CD14-positive monocyte (primary cell): ENCODE results near the gene RDH5. TPM values are rescaled to one million over a fixed set of nuclear protein-coding genes. Genes with fewer than 3 reads are reported as not detected.
A peak's percentile ranks its signal among the peaks of the same experiment; 100 is the strongest.

ENCODE experiments used
- DNase-seq, 3 donors: peaks; one replicate each; pipeline ENCODE4 v3.0.0-alpha.2; 2011 to 2022
- H2AFZ ChIP-seq: 2 replicates; pipeline ENCODE4 v1.6.0; 2012; ENCODE audit warnings: mild to moderate bottlenecking, low read depth, low read length, inconsistent platforms; ENCODE audit not compliant: insufficient read depth, poor library complexity, severe bottlenecking
- H3K27ac ChIP-seq, 2 donors: 1 replicate in 1 of 2; 2 replicates in 1 of 2; pipeline ENCODE4 v1.5.1; 2012 to 2013; ENCODE audit warnings: low read length in 2 of 2, control low read depth in 1 of 2, inconsistent platforms in 1 of 2, low read depth in 1 of 2, mild to moderate bottlenecking in 1 of 2
- H3K27me3 ChIP-seq, 2 donors: one replicate each; pipeline versions ENCODE4 v1.6.0 to v1.6.1; 2011 to 2013; ENCODE audit warnings: low read length in 2 of 2; ENCODE audit not compliant: control insufficient read depth in 2 of 2, insufficient read depth in 2 of 2
- H3K36me3 ChIP-seq, 2 donors: replicated peaks in 1 of 2; 1 replicate in 1 of 2; 2 replicates in 1 of 2; pipeline versions ENCODE4 v1.5.1 to v1.6.1; 2012 to 2013; ENCODE audit warnings: low read length in 2 of 2, control low read depth in 1 of 2, inconsistent platforms in 1 of 2, mild to moderate bottlenecking in 1 of 2; ENCODE audit not compliant: insufficient read depth in 2 of 2, control insufficient read depth in 1 of 2
- H3K4me1 ChIP-seq, 2 donors: 1 replicate in 1 of 2; 2 replicates in 1 of 2; pipeline versions ENCODE4 v1.5.1 to v1.6.1; 2012 to 2013; ENCODE audit warnings: low read length in 2 of 2, control low read depth in 1 of 2, inconsistent platforms in 1 of 2, mild to moderate bottlenecking in 1 of 2, moderate library complexity in 1 of 2; ENCODE audit not compliant: insufficient read depth in 2 of 2, control insufficient read depth in 1 of 2
- H3K4me2 ChIP-seq: replicated peaks from 2 replicates; pipeline ENCODE3; 2012; ENCODE audit warnings: low read length, moderate library complexity, mild to moderate bottlenecking; ENCODE audit not compliant: poor library complexity, severe bottlenecking; ENCODE audit errors: extremely low read depth
- H3K4me3 ChIP-seq, 3 experiments: fragments of 200-600 bp in 1 of 3; sonication (generic) in 1 of 3; replicated peaks in 1 of 3; 1 replicate in 2 of 3; 2 replicates in 1 of 3; pipeline ENCODE4 v1.5.1; 2011 to 2013; ENCODE audit warnings: low read length in 3 of 3, mild to moderate bottlenecking in 3 of 3, control low read depth in 2 of 3, low read depth in 2 of 3, inconsistent platforms in 1 of 3, moderate library complexity in 1 of 3
- H3K79me2 ChIP-seq: 2 replicates; pipeline ENCODE4 v1.6.0; 2012; ENCODE audit warnings: mild to moderate bottlenecking, control low read depth, inconsistent platforms, low read length, moderate library complexity; ENCODE audit not compliant: insufficient read depth
- H3K9ac ChIP-seq: 2 replicates; pipeline ENCODE4 v1.6.0; 2017; ENCODE audit warnings: low read length, mild to moderate bottlenecking; ENCODE audit not compliant: insufficient read depth, poor library complexity, severe bottlenecking
- H3K9me3 ChIP-seq, 2 donors: replicated peaks in 1 of 2; 1 replicate in 1 of 2; 2 replicates in 1 of 2; pipeline versions ENCODE4 v1.5.1 to v1.6.1; 2012 to 2013; ENCODE audit warnings: low read length in 2 of 2, control low read depth in 1 of 2; ENCODE audit not compliant: control insufficient read depth in 1 of 2, insufficient read depth in 1 of 2
- H4K20me1 ChIP-seq: 2 replicates; pipeline ENCODE4 v1.6.0; 2012; ENCODE audit warnings: mild to moderate bottlenecking, low read length, control low read depth, moderate library complexity; ENCODE audit not compliant: insufficient read depth
- H3K27ac Mint-ChIP-seq, 7 donors: one replicate each; pipeline ENCODE4 v1.8.0; 2020; ENCODE audit warnings: mild to moderate bottlenecking in 7 of 7, mixed read lengths in 7 of 7, moderate library complexity in 6 of 7, inconsistent platforms in 2 of 7
- H3K27me3 Mint-ChIP-seq, 3 donors: one replicate each; pipeline ENCODE4 v1.8.0; 2021 to 2022; ENCODE audit warnings: low read depth in 3 of 3, mild to moderate bottlenecking in 3 of 3, mixed read lengths in 3 of 3, moderate library complexity in 3 of 3, inconsistent platforms in 1 of 3
- H3K36me3 Mint-ChIP-seq, 2 donors: one replicate each; pipeline ENCODE4 v1.8.0; 2020; ENCODE audit warnings: mixed read lengths in 2 of 2, inconsistent platforms in 1 of 2, mild to moderate bottlenecking in 1 of 2
- H3K4me1 Mint-ChIP-seq: one replicate; pipeline ENCODE4 v1.8.0; 2020; ENCODE audit warnings: mild to moderate bottlenecking, mixed read lengths
- H3K4me3 Mint-ChIP-seq, 2 donors: one replicate each; pipeline ENCODE4 v1.8.0; 2020; ENCODE audit warnings: mild to moderate bottlenecking in 2 of 2, mixed read lengths in 2 of 2, moderate library complexity in 1 of 2
- H3K9me3 Mint-ChIP-seq, 7 donors: one replicate each; pipeline ENCODE4 v1.8.0; 2020 to 2022; ENCODE audit warnings: mixed read lengths in 7 of 7, mild to moderate bottlenecking in 6 of 7, moderate library complexity in 6 of 7, inconsistent platforms in 2 of 7
- CTCF ChIP-seq: fragments of 200-600 bp; IDR thresholded peaks from one replicate; pipeline ENCODE4 v1.8.0; 2022; ENCODE audit warnings: antibody characterized with exemption, mild to moderate bottlenecking
- WGBS: methylation state at CpG from one replicate; pipeline ENCODE4 v1.1.5; 2013; ENCODE audit warnings: missing lambda C conversion rate; ENCODE audit not compliant: insufficient coverage; 5-methylcytosine and 5-hydroxymethylcytosine counted together
- intact Hi-C, 2 donors: fragments of 100-400 bp; cut with micrococcal nuclease; formaldehyde crosslinking; loops; one replicate each; pipeline versions ENCODE4 v1.15.0 to v1.15.1; 2023
- polyA plus RNA-seq, 3 donors: library from polyadenylated mRNA; depleted of rRNA in 1 of 3; unstranded in 2 of 3; stranded (reverse) in 1 of 3; fragments of 300-500 nt in 2 of 3; fragments of >200 nt in 1 of 3; fragmentation: Illumina TruSeq in 2 of 3; gene quantifications; 1 replicate in 2 of 3; 2 replicates in 1 of 3; pipeline ENCODE4 v1.2.3, GENCODE V29; 2012 to 2021

RDH5 gene
- polyA plus RNA-seq, 3 donors = 1.2 to 10.4 (median 1.2) TPM

- Histone ChIP-seq H3K4me3 (peak overlapping the region in 1 of 3 experiments; percentile 68), H3K4me2 (peak overlapping the region; percentile 76), H3K36me3 (no peaks in the 10 kb centered on the region), H3K27ac (no peak overlapping the region), H3K27me3 (peaks cover 18 to 51% of the 10 kb centered on the region in 2 donors), H3K4me1 (peaks cover 26 to 30% of the 10 kb centered on the region in 2 donors), H3K9me3 (no peaks in the 10 kb centered on the region), H2AFZ (peak overlapping the region; percentile 44), H3K9ac (no peak overlapping the region), H3K79me2 (no peaks in the 10 kb centered on the region), H4K20me1 (no peaks in the 10 kb centered on the region)
- H3K9me3 Mint-ChIP-seq = peaks cover 0 to 11% (median 2%) of the 10 kb centered on the region in 7 donors
- H3K27ac Mint-ChIP-seq = peak overlapping the region in 1 of 7 donors; percentile 73
- peaks cover 36% of the 10 kb centered on the region for H3K4me1 Mint-ChIP-seq
- peak; percentile 47 to 71 (median 64) for DNase-seq
- peaks cover 3 to 5% of the 10 kb centered on the region in 2 donors for H3K36me3 Mint-ChIP-seq
- 1% methylated on average over 15 of the region's 22 CpGs for WGBS
- no peak for TF ChIP-seq CTCF
- peak overlapping the region; percentile 79 to 84 for H3K4me3 Mint-ChIP-seq
- peaks cover 45 to 72% (median 61%) of the 10 kb centered on the region in 3 donors for H3K27me3 Mint-ChIP-seq
- intact Hi-C loops = loop anchor here in 1 of 2 donors (5.0 kb wide), 1 partner anchor 45 kb away; no protein-coding TSS in a partner anchor
These were observed 12.9 kb upstream of the RDH5 start for GRCh38 chr12:55707219-55707671.

- peak within 1 kb of the TSS; percentile 79 to 86 for H3K4me3 Mint-ChIP-seq
- Histone ChIP-seq H3K36me3 (no peaks in the 10 kb centered on the region), H3K9ac (no peak within 1 kb of the TSS), H4K20me1 (no peaks in the 10 kb centered on the region), H3K4me3 (peak within 1 kb of the TSS; percentile 11 to 68 (median 35)), H3K4me2 (peak within 1 kb of the TSS; percentile 76), H3K79me2 (no peaks in the 10 kb centered on the region), H3K27me3 (peaks cover 18 to 59% of the 10 kb centered on the region in 2 donors), H2AFZ (peak within 1 kb of the TSS; percentile 44), H3K4me1 (peaks cover 26 to 30% of the 10 kb centered on the region in 2 donors), H3K27ac (no peak within 1 kb of the TSS), H3K9me3 (no peaks in the 10 kb centered on the region)
- peaks cover 51 to 76% (median 69%) of the 10 kb centered on the region in 3 donors for H3K27me3 Mint-ChIP-seq
- intact Hi-C loops = loop anchor here in 1 of 2 donors (5.0 kb wide), 1 partner anchor 46 kb away; no protein-coding TSS in a partner anchor
- H3K4me1 Mint-ChIP-seq = peaks cover 36% of the 10 kb centered on the region
- no peak for DNase-seq
- peaks cover 3 to 8% of the 10 kb centered on the region in 2 donors for H3K36me3 Mint-ChIP-seq
- TF ChIP-seq CTCF = no peak
- peaks cover 0 to 11% (median 2%) of the 10 kb centered on the region in 7 donors for H3K9me3 Mint-ChIP-seq
- H3K27ac Mint-ChIP-seq = peak within 1 kb of the TSS in 1 of 7 donors; percentile 73
- WGBS = 0% methylated on average over 20 of the region's 39 CpGs
These were observed 12.1 kb upstream of the RDH5 start, which contains the start of gene ITGA7 for GRCh38 chr12:55707841-55708694. TSS of gene ITGA7 (minus strand) at chr12:55707904. CDS start at chr12:55707682, 222 bp downstream.
